ENCODE measurements around the gene SIM1. TPM values are rescaled to one million over a fixed set of nuclear protein-coding genes. Genes with fewer than 3 reads are reported as not detected.

Gene SIM1
- total RNA-seq, 2 experiments from 2014 or later, result not detected

GRCh38 chr6:100488244-100488643 lies 23.5 kb upstream of the SIM1 start:
- H3K4me1 ChIP-seq (ENCODE audit: insufficient read depth, low read length), result no peaks in the 10 kb centered on the region
- no peaks in the 10 kb centered on the region for H3K4me1 Mint-ChIP-seq (ENCODE audit: low read depth)
- CTCF ChIA-PET, result no interaction called here
- no peak for DNase-seq
- no peaks in the 10 kb centered on the region for H3K36me3 ChIP-seq (ENCODE audit: insufficient read depth, low read length)
- no peak for TF ChIP-seq CTCF (IDR thresholded peaks at IDR 0.05)
- H3K27me3 ChIP-seq (ENCODE audit: control insufficient read depth in 1 of 2, insufficient read depth in 2 of 2, low read length in 2 of 2), result peaks cover 6 to 12% of the 10 kb centered on the region in 2 experiments
- H3K27ac Mint-ChIP-seq, result no peak overlapping the region
- peaks cover 53% of the 10 kb centered on the region for H3K27me3 Mint-ChIP-seq
- no peaks in the 10 kb centered on the region for H3K9me3 ChIP-seq (ENCODE audit: control insufficient read depth in 1 of 2, insufficient read depth in 1 of 2, low read length in 2 of 2)
- ATAC-seq (ENCODE audit: poor library complexity), result no peak
- H3K27ac ChIP-seq (ENCODE audit: low read depth in 1 of 2, low read length in 2 of 2), result no peak overlapping the region
- no peak overlapping the region for H3K4me3 Mint-ChIP-seq
- intact Hi-C loops (cut with DNase I, micrococcal nuclease), result no loop called here
- no peaks in the 10 kb centered on the region for H3K9me3 Mint-ChIP-seq
- H3K36me3 Mint-ChIP-seq (ENCODE audit: low read depth), result no peaks in the 10 kb centered on the region
- H3K4me3 ChIP-seq (ENCODE audit: low read length), result no peak overlapping the region
- POLR2A ChIA-PET, result no interaction called here

GRCh38 chr6:100487638-100488037 lies 22.9 kb upstream of the SIM1 start:
- ATAC-seq (ENCODE audit: poor library complexity), result no peak
- Histone ChIP-seq H3K9me3 (ENCODE audit: control insufficient read depth in 1 of 2, insufficient read depth in 1 of 2, low read length in 2 of 2) (no peaks in the 10 kb centered on the region), H3K4me3 (ENCODE audit: low read length) (no peak overlapping the region), H3K4me1 (ENCODE audit: insufficient read depth, low read length) (no peaks in the 10 kb centered on the region), H3K27ac (ENCODE audit: low read depth in 1 of 2, low read length in 2 of 2) (no peak overlapping the region), H3K27me3 (ENCODE audit: control insufficient read depth in 1 of 2, insufficient read depth in 2 of 2, low read length in 2 of 2) (peaks cover 6 to 12% of the 10 kb centered on the region in 2 experiments), H3K36me3 (ENCODE audit: insufficient read depth, low read length) (no peaks in the 10 kb centered on the region)
- Mint-ChIP-seq H3K9me3 (no peaks in the 10 kb centered on the region), H3K36me3 (ENCODE audit: low read depth) (no peaks in the 10 kb centered on the region), H3K4me1 (ENCODE audit: low read depth) (no peaks in the 10 kb centered on the region), H3K27me3 (peaks cover 47% of the 10 kb centered on the region), H3K4me3 (no peak overlapping the region), H3K27ac (no peak overlapping the region)
- POLR2A ChIA-PET, result no interaction called here
- CTCF ChIA-PET, result no interaction called here
- intact Hi-C loops (cut with DNase I, micrococcal nuclease), result no loop called here
- no peak for TF ChIP-seq CTCF (IDR thresholded peaks at IDR 0.05)
- no peak for DNase-seq

- ChIA-PET POLR2A (no interaction called here), CTCF (no interaction called here)
- Histone ChIP-seq H3K27ac (ENCODE audit: low read depth in 1 of 2, low read length in 2 of 2) (no peak overlapping the region), H3K27me3 (ENCODE audit: control insufficient read depth in 1 of 2, insufficient read depth in 2 of 2, low read length in 2 of 2) (peaks cover 6 to 12% of the 10 kb centered on the region in 2 experiments), H3K4me3 (ENCODE audit: low read length) (no peak overlapping the region), H3K9me3 (ENCODE audit: control insufficient read depth in 1 of 2, insufficient read depth in 1 of 2, low read length in 2 of 2) (no peaks in the 10 kb centered on the region), H3K4me1 (ENCODE audit: insufficient read depth, low read length) (no peaks in the 10 kb centered on the region), H3K36me3 (ENCODE audit: insufficient read depth, low read length) (no peaks in the 10 kb centered on the region)
- H3K4me1 Mint-ChIP-seq (ENCODE audit: low read depth), result no peaks in the 10 kb centered on the region
- ATAC-seq (ENCODE audit: poor library complexity), result no peak
- H3K27ac Mint-ChIP-seq, result no peak overlapping the region
- peaks cover 38% of the 10 kb centered on the region for H3K27me3 Mint-ChIP-seq
- H3K36me3 Mint-ChIP-seq (ENCODE audit: low read depth), result no peaks in the 10 kb centered on the region
- intact Hi-C loops (cut with DNase I, micrococcal nuclease), result no loop called here
- no peak for DNase-seq
- H3K4me3 Mint-ChIP-seq, result no peak overlapping the region
- TF ChIP-seq CTCF (IDR thresholded peaks at IDR 0.05), result no peak
- H3K9me3 Mint-ChIP-seq, result no peaks in the 10 kb centered on the region
Measured at GRCh38 chr6:100485268-100485667, 20.5 kb upstream of the SIM1 start.
